HTERT RPE-1 (cell line): Measurements from ENCODE around the gene TK1.

Experiments used
- in situ Hi-C: fragments of 300-500 bp; cut with MboI; formaldehyde crosslinking; loops from 4 replicates; pipeline ENCODE4 v1.14.3; 2020; ENCODE audit warnings: low sequenced_read_pairs

The TK1 gene

GRCh38 chr17:78135858-78136500 is 50.9 kb downstream of the TK1 start:
- in situ Hi-C loops, result no loop called here

- in situ Hi-C loops, result no loop called here
These were observed 51.9 kb downstream of the TK1 start for GRCh38 chr17:78134899-78135385.

GRCh38 chr17:78133971-78134898 is 52.6 kb downstream of the TK1 start:
- in situ Hi-C loops, result no loop called here

GRCh38 chr17:78133179-78133951 is 53.5 kb downstream of the TK1 start:
- in situ Hi-C loops, result no loop called here

- in situ Hi-C loops, result no loop called here
These were observed 54.1 kb downstream of the TK1 start for GRCh38 chr17:78132767-78133178.

- in situ Hi-C loops, result no loop called here
These were observed 54.7 kb downstream of the TK1 start for GRCh38 chr17:78132084-78132676.

- in situ Hi-C loops, result no loop called here
These were observed 55.4 kb downstream of the TK1 start for GRCh38 chr17:78131172-78132083.

GRCh38 chr17:78130437-78131101 is 56.3 kb downstream of the TK1 start, which contains the start of gene TMC8:
Gene TMC8, plus strand, starts transcription at chr17:78130771. Its CDS starts 818 bp downstream, at chr17:78131589.
- in situ Hi-C loops, result no loop called here

GRCh38 chr17:78130090-78130436 is 56.8 kb downstream of the TK1 start:
- in situ Hi-C loops, result no loop called here

GRCh38 chr17:78129351-78130089 is 57.3 kb downstream of the TK1 start:
- in situ Hi-C loops, result no loop called here

GRCh38 chr17:78128551-78129350 is 58.1 kb downstream of the TK1 start, which contains the start of gene TMC6:
Gene TMC6, minus strand, starts transcription at chr17:78128755. Its CDS starts 1,923 bp downstream, at chr17:78126832.
- in situ Hi-C loops, result no loop called here

- in situ Hi-C loops, result no loop called here
These were observed 58.8 kb downstream of the TK1 start for GRCh38 chr17:78127888-78128550.

GRCh38 chr17:78127239-78127887 is 59.5 kb downstream of the TK1 start:
- in situ Hi-C loops, result no loop called here

- in situ Hi-C loops, result no loop called here
These were observed 60.0 kb downstream of the TK1 start for GRCh38 chr17:78126895-78127238.

GRCh38 chr17:78125976-78126894 is 60.6 kb downstream of the TK1 start:
- in situ Hi-C loops, result no loop called here
